SK-N-MC (cell line): ENCODE data around the gene MAP2.

ENCODE experiments used
- EZH2 ChIP-seq: fragments of 200-600 bp; sonication (generic); IDR thresholded peaks from one replicate; pipeline ENCODE4 v1.6.1; 2017; ENCODE audit warnings: antibody characterized with exemption
- POLR2AphosphoS5 ChIP-seq: IDR thresholded peaks from 2 replicates; pipeline ENCODE4 v1.6.1; 2012; ENCODE audit warnings: mild to moderate bottlenecking, low read depth, low read length, borderline replicate concordance

GRCh38 chr2:209671020-209671680 is 247.3 kb downstream of the MAP2 start:
- no peak for TF ChIP-seq POLR2AphosphoS5
- no peak for TF ChIP-seq EZH2
